Stimulated activated CD8-positive, alpha-beta memory T cell treated with anti-CD3 and anti-CD28 coated beads, Interleukin-12 subunit alpha, Interleukin-12 subunit beta, amount 100 ng/mL, for 4 hours (primary cell): Measurements from ENCODE around the gene KIFC3.
"Not testable (repeated sequence)": the region's sequence is repeated elsewhere in the genome, so short reads cannot be mapped to it uniquely, and the experiment has no call there.

Source experiments
- DNase-seq: peaks from one replicate; pipeline ENCODE4 v3.0.0-alpha.2; 2020; ENCODE audit warnings: low read depth

KIFC3 gene

GRCh38 chr16:57803134-57803990 lies 1.1 kb upstream of the KIFC3 start:
- DNase-seq = no peak

GRCh38 chr16:57801809-57802340 lies 416 bp downstream of the KIFC3 start:
- no peak for DNase-seq

- DNase-seq = no peak
These were observed 1.0 kb downstream of the KIFC3 start for GRCh38 chr16:57801098-57801808.

GRCh38 chr16:57800200-57801097 lies 1.8 kb downstream of the KIFC3 start:
- no peak for DNase-seq

- no peak for DNase-seq
These were observed 2.6 kb downstream of the KIFC3 start for GRCh38 chr16:57799600-57800199.

GRCh38 chr16:57798953-57799599 lies 3.2 kb downstream of the KIFC3 start:
- no peak for DNase-seq

- DNase-seq = no peak
These were observed 4.0 kb downstream of the KIFC3 start for GRCh38 chr16:57798267-57798810.

GRCh38 chr16:57797526-57798266 lies 4.6 kb downstream of the KIFC3 start:
- DNase-seq = no peak

GRCh38 chr16:57797216-57797525 lies 5.1 kb downstream of the KIFC3 start:
- DNase-seq = no peak

- DNase-seq = not testable (repeated sequence)
These were observed 6.3 kb downstream of the KIFC3 start for GRCh38 chr16:57796014-57796413.

GRCh38 chr16:57795431-57795878 lies 6.8 kb downstream of the KIFC3 start:
- no peak for DNase-seq

- DNase-seq = no peak
These were observed 7.4 kb downstream of the KIFC3 start for GRCh38 chr16:57794849-57795430.

- no peak for DNase-seq
These were observed 10.3 kb downstream of the KIFC3 start for GRCh38 chr16:57791893-57792461.

GRCh38 chr16:57791195-57791892 lies 10.9 kb downstream of the KIFC3 start:
- no peak for DNase-seq

- no peak for DNase-seq
These were observed 13.3 kb downstream of the KIFC3 start for GRCh38 chr16:57788951-57789350.

- no peak for DNase-seq
These were observed 13.9 kb downstream of the KIFC3 start for GRCh38 chr16:57788252-57788841.

- DNase-seq = no peak
These were observed 14.8 kb downstream of the KIFC3 start for GRCh38 chr16:57787519-57787905.
